HEK293T (cell line): ENCODE data around the gene ANKRD35.
"Not testable (repeated sequence)": the region's sequence is repeated elsewhere in the genome, so short reads cannot be mapped to it uniquely, and the experiment has no call there.

Experiments used
- CTCF ChIA-PET: fragments of 350-600 bp; formaldehyde crosslinking; extraction: SDS; loops from one replicate; lab custom pipeline; 2021; ENCODE audit warnings: antibody characterized with exemption, inconsistent platforms; lab: Yijun Ruan, JAX
- POLR2A ChIA-PET: fragments of 350-600 bp; formaldehyde crosslinking; extraction: SDS; loops from one replicate; lab custom pipeline; 2020; ENCODE audit warnings: antibody characterized with exemption, inconsistent platforms; lab: Yijun Ruan, JAX
- DNase-seq: peaks from one replicate; pipeline ENCODE4 v3.0.0; 2012; ENCODE audit warnings: mixed read lengths; ENCODE audit errors: extremely low spot score
- ARNT ChIP-seq: fragments of 450-650 bp; IDR thresholded peaks from 2 replicates; pipeline ENCODE4 v1.6.1; 2017; ENCODE audit warnings: mild to moderate bottlenecking
- BHLHE40 ChIP-seq: fragments of 450-650 bp; IDR thresholded peaks from 2 replicates; pipeline ENCODE4 v1.6.1; 2016; ENCODE audit warnings: mild to moderate bottlenecking, moderate library complexity, borderline replicate concordance
- CTBP1 ChIP-seq: fragments of 450-650 bp; IDR thresholded peaks from 2 replicates; pipeline ENCODE4 v1.6.1; 2016; ENCODE audit warnings: borderline replicate concordance
- ELF4 ChIP-seq: fragments of 450-650 bp; IDR thresholded peaks from 2 replicates; pipeline ENCODE4 v1.6.1; 2017; ENCODE audit warnings: antibody characterized with exemption
- FOXA1 ChIP-seq: fragments of 450-650 bp; IDR thresholded peaks from 2 replicates; pipeline ENCODE4 v1.6.1; 2016; ENCODE audit warnings: mild to moderate bottlenecking
- FOXK2 ChIP-seq: fragments of 450-650 bp; IDR thresholded peaks from 2 replicates; pipeline ENCODE4 v1.6.1; 2016; ENCODE audit warnings: mild to moderate bottlenecking
- FOXM1 ChIP-seq: fragments of 450-650 bp; IDR thresholded peaks from 2 replicates; pipeline ENCODE4 v1.6.1; 2017; ENCODE audit warnings: mild to moderate bottlenecking, borderline replicate concordance
- HDGF ChIP-seq: fragments of 450-650 bp; IDR thresholded peaks from 2 replicates; pipeline ENCODE4 v1.6.1; 2017; ENCODE audit warnings: antibody characterized with exemption, borderline replicate concordance
- L3MBTL2 ChIP-seq: fragments of 450-650 bp; conservative IDR thresholded peaks from 2 replicates; pipeline ENCODE4 v1.6.1; 2016; ENCODE audit warnings: mild to moderate bottlenecking
- LEF1 ChIP-seq: fragments of 450-650 bp; IDR thresholded peaks from 2 replicates; pipeline ENCODE4 v1.6.1; 2017; ENCODE audit warnings: mild to moderate bottlenecking, borderline replicate concordance
- NFRKB ChIP-seq: fragments of 450-650 bp; IDR thresholded peaks from 2 replicates; pipeline ENCODE4 v1.6.1; 2016; ENCODE audit warnings: mild to moderate bottlenecking, moderate library complexity
- PKNOX1 ChIP-seq: fragments of 450-650 bp; IDR thresholded peaks from 2 replicates; pipeline ENCODE4 v1.6.1; 2016
- SP1 ChIP-seq: fragments of 450-650 bp; IDR thresholded peaks from 2 replicates; pipeline ENCODE4 v1.6.1; 2017
- SUZ12 ChIP-seq: fragments of 450-650 bp; IDR thresholded peaks from 2 replicates; pipeline ENCODE4 v1.6.1; 2016; ENCODE audit warnings: mild to moderate bottlenecking
- TARDBP ChIP-seq: fragments of 450-650 bp; IDR thresholded peaks from 2 replicates; pipeline ENCODE4 v1.6.1; 2016
- ZNF384 ChIP-seq: fragments of 450-650 bp; IDR thresholded peaks from 2 replicates; pipeline ENCODE4 v1.6.1; 2016

ANKRD35 gene

GRCh38 chr1:145828367-145829026, 57.2 kb downstream of the ANKRD35 start:
- TF ChIP-seq L3MBTL2 = no peak
- no peak for TF ChIP-seq BHLHE40
- TF ChIP-seq FOXK2 = no peak
- TF ChIP-seq SP1 = no peak
- TF ChIP-seq FOXA1 = no peak
- TF ChIP-seq ELF4 = no peak
- TF ChIP-seq CTBP1 = no peak
- no peak for TF ChIP-seq ZNF384
- no peak for TF ChIP-seq ARNT
- no peak for TF ChIP-seq HDGF
- no peak for TF ChIP-seq LEF1
- no peak for TF ChIP-seq PKNOX1
- TF ChIP-seq NFRKB = no peak
- no peak for TF ChIP-seq SUZ12
- no peak for TF ChIP-seq FOXM1
- no peak for TF ChIP-seq TARDBP
- POLR2A ChIA-PET = no interaction called here
- CTCF ChIA-PET = interaction anchor here (1.4 kb wide), 1 partner anchor 16 kb away, joined by 3 read pairs; the partner anchor contains the start of gene NUDT17
- DNase-seq = no peak

DNA sequence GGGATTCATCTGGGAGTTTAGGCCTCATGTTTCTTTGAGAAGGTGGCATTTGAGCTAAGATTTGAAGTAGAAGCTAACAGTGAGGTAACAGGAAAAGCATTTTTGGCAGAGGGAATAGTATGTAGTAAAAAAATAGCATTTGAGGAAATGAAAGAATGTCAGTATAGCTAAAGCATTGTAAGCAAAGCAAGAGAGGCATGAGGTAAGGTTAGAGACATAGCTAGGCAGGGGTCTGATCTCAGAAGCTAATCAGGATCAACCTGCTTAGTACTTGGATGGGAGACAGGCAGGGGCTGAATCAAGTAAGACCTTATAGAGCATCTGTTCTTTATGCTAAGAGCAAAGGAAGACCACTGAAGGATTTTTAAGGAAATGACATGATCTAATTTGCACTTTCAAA, 57.7 kb downstream of the ANKRD35 start:
- ChIA-PET POLR2A (no interaction called here), CTCF (interaction anchor here (1.4 kb wide), 1 partner anchor 17 kb away, joined by 3 read pairs; the partner anchor contains the start of gene NUDT17)
- DNase-seq = no peak
- TF ChIP-seq ZNF384 = no peak
- no peak for TF ChIP-seq BHLHE40
- no peak for TF ChIP-seq HDGF
- no peak for TF ChIP-seq FOXM1
- TF ChIP-seq ARNT = no peak
- TF ChIP-seq FOXK2 = no peak

DNA sequence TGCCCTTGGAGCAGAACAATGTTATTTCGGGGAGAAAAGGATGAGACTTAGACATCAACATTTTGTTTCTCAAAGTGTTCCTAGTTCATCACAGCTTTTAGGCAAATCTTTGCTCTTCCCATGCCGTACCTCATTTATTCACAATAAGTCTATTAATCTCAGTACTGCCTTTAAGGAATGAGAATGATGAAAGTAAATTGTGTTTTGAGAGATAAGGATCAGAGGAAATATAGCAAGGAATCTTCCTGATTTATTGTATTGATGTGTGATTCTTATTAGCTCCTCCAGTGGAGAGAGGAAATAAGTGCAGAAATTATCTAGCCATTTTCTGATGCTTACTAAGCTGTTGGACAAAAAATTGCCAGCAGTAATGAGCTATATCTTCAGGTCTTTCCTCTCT, 59.6 kb downstream of the ANKRD35 start:
- POLR2A ChIA-PET = interaction anchor here (1.3 to 3.4 kb wide), 2 partner anchors 33 to 226 kb away, joined by 3 to 27 read pairs; partner anchors contain the start of gene PIAS3
- CTCF ChIA-PET = interaction anchor here (0.6 to 3.7 kb wide), 2 partner anchors 15 to 19 kb away, joined by 3 to 17 read pairs; partner anchors contain the start of gene NUDT17
- TF ChIP-seq NFRKB (no peak), LEF1 (no peak), BHLHE40 (no peak), ZNF384 (no peak), PKNOX1 (no peak), FOXM1 (no peak), CTBP1 (no peak), FOXK2 (no peak), FOXA1 (no peak), SUZ12 (no peak), ELF4 (no peak), L3MBTL2 (no peak), TARDBP (no peak), SP1 (no peak), HDGF (no peak), ARNT (no peak)
- DNase-seq = no peak

DNA sequence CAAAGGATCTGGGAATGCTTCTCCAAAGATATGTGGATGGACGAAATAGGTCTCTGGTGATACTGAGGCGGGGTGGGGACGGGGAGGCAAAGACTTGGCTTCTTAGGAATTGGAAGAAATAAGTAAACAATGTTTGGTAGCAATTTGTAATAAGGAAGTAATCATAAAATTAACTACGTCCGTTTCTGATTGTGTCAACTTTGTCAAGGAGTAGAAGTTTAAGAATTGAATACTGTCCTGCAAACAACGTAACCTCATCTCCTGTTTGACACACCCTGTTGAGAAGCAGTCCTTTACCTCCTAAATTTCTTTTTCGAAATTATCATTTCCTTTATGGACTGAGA, 61.2 kb downstream of the ANKRD35 start:
- POLR2A ChIA-PET = interaction anchor here (0.6 to 3.4 kb wide), 19 partner anchors 17 to 211 kb away, joined by 3 to 27 read pairs (median 4); partner anchors contain the start of genes ANKRD34A, NUDT17, PIAS3 and POLR3GL
- DNase-seq = no peak
- CTCF ChIA-PET = interaction anchor here (3.7 kb wide), 1 partner anchor 21 kb away, joined by 17 read pairs; the partner anchor contains the start of gene NUDT17
- no peak for TF ChIP-seq SUZ12
- TF ChIP-seq FOXM1 = no peak

DNA sequence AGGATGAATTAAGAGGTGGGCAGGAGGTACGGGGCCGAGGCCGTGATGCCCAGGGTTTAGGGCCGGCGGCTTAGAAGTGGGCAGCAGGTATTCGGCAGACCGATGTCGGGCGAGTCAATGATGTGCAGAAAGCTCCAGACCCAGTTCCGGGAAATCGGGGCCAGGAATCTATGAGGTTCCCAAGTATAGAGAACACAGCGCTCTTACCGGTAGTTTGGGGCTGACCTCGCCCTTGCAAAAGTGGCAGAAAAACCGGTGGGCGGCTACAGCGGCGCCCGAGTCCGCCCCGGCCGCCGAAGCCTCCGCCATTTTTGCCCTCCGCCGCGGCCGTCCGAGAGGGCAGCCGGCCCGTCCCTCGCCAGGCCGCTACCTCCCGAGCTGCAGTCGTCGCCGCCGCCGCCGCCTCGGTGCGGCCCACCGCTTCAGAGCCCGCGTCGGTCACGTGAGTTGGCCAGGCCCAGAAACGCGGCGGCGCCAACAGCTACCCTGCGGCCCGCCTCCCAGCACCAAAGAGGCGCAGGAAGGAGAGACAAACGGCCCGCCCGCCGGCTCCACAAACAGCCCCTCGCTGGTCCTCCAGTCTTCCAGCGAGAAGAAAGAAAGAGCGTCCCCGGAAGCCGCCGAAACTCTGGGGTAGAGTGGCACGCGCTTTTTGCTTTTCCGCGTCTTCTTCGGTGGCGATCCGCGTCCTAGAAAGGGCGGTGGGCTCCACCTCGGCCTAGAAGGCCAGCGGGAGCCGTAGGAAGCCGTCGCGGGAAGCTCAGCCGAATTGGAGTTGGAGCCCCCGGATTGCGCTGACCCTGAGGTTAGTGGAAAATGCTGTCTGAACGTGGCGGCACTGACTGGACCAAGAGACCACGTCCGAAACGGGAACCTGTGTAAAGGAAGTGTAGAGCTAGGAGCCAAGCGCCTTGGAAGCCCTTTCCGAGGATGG, 61.8 kb downstream of the ANKRD35 start, which contains the start of the genes POLR3C and RNF115:
POLR3C (plus strand) TSS at position 636 of the 934 bp plus-strand sequence. CDS start 1,577 bp downstream, outside the sequence.
RNF115 (minus strand) TSS at position 531 of the 934 bp plus-strand sequence; CDS start at position 309, 222 bp downstream.
- ChIA-PET CTCF (interaction anchor here (3.7 kb wide), 1 partner anchor 21 kb away, joined by 17 read pairs; the partner anchor contains the start of gene NUDT17), POLR2A (interaction anchor here (0.6 to 3.4 kb wide), 22 partner anchors 15 to 212 kb away, joined by 3 to 27 read pairs (median 4); partner anchors contain the start of genes ANKRD34A, NUDT17, PIAS3 and POLR3GL)
- DNase-seq = peak; percentile 91
- TF ChIP-seq L3MBTL2 = peak; percentile 94
- peak; percentile 43; the same call in 1 of the 2 replicates for TF ChIP-seq ELF4
- TF ChIP-seq CTBP1 = no peak; the same call in 1 of the 2 replicates

- DNase-seq, CTCF ChIA-PET, POLR2A ChIA-PET: not testable (repeated sequence)
Measured at GRCh38 chr1:145822779-145823331, 62.8 kb downstream of the ANKRD35 start.

- DNase-seq, POLR2A ChIA-PET, CTCF ChIA-PET: not testable (repeated sequence)
Measured at GRCh38 chr1:145818095-145818494, 67.6 kb downstream of the ANKRD35 start.
